Naive thymus-derived CD8-positive, alpha-beta T cell (primary cell): ENCODE results near the gene CSMD2. TPM values are rescaled to one million over a fixed set of nuclear protein-coding genes. Genes with fewer than 3 reads are reported as not detected.

Experiments
- ATAC-seq, 2 donors: fragments of 150-1000 bp; cut with Tn5 transposase in 1 of 2; sonication (Bioruptor Pico), chemical (Tn5 transposase) in 1 of 2; 1 replicate in 1 of 2; 2 replicates in 1 of 2; pipeline ENCODE4 v1.10.0; 2021; ENCODE audit warnings: mild to moderate bottlenecking in 2 of 2, moderate library complexity in 2 of 2
- POLR2A ChIA-PET: fragments of 350-600 bp; sonication (Branson Sonifier 250); formaldehyde crosslinking; loops from one replicate; lab custom pipeline; 2021; ENCODE audit warnings: antibody characterized with exemption; lab: Charles Lee
- DNase-seq, 10 donors: peaks; one replicate each; pipeline versions ENCODE4 v3.0.0 to v3.0.0-alpha.2; 2020 to 2022
- H3K27ac Mint-ChIP-seq, 10 donors: one replicate each; pipeline ENCODE4 v1.8.0; 2020 to 2022; ENCODE audit warnings: mild to moderate bottlenecking in 10 of 10, mixed read lengths in 10 of 10, moderate library complexity in 4 of 10, inconsistent platforms in 1 of 10
- H3K27me3 Mint-ChIP-seq, 5 donors: one replicate each; pipeline ENCODE4 v1.8.0; 2021 to 2022; ENCODE audit warnings: mixed read lengths in 5 of 5
- H3K36me3 Mint-ChIP-seq, 3 donors: one replicate each; pipeline ENCODE4 v1.8.0; 2020 to 2022; ENCODE audit warnings: mixed read lengths in 3 of 3, mild to moderate bottlenecking in 2 of 3, inconsistent platforms in 1 of 3
- H3K4me1 Mint-ChIP-seq, 4 donors: one replicate each; pipeline ENCODE4 v1.8.0; 2021 to 2022; ENCODE audit warnings: mixed read lengths in 4 of 4
- H3K4me3 Mint-ChIP-seq, 10 donors: one replicate each; pipeline ENCODE4 v1.8.0; 2020 to 2022; ENCODE audit warnings: mild to moderate bottlenecking in 10 of 10, mixed read lengths in 10 of 10, moderate library complexity in 6 of 10, inconsistent platforms in 1 of 10
- H3K9me3 Mint-ChIP-seq, 9 donors: one replicate each; pipeline ENCODE4 v1.8.0; 2020 to 2022; ENCODE audit warnings: mixed read lengths in 9 of 9, mild to moderate bottlenecking in 3 of 9, inconsistent platforms in 1 of 9, moderate library complexity in 1 of 9
- polyA plus RNA-seq, 3 donors: library from polyadenylated mRNA; unstranded; fragments of 300-500 nt; fragmentation: Illumina TruSeq; gene quantifications; one replicate each; pipeline ENCODE4 v1.2.3, GENCODE V29; 2021
- total RNA-seq, 8 experiments: library from RNA in 2 of 8; stranded (reverse) in 2 of 8; gene quantifications; one replicate each; pipeline ENCODE4 v1.2.3 and lab custom pipeline; 2021 to 2026

CSMD2 gene
- total and polyA plus RNA-seq, 5 experiments from 2014 or later: not detected

DNA sequence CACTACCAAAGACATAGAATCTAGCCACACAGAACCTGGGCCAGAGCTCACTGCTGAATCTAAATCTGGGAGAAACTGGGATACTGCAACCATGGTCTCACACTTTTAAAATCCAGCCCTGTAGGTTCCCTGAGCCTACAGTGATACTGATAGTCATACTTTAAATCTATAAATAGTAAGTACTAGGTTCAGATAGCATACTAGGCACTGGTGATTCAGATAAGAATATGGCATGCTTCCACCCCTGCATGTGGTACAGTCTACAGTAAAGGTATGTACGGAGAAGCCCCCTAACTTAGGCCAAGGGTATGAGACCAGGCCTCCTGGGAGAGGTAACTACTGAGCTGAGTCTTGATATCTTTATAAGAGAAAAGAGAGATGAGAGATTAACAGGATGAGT lies 494.5 kb downstream of the CSMD2 start:
- H3K27me3 Mint-ChIP-seq: peaks cover 16 to 61% (median 26%) of the 10 kb centered on the region in 5 donors

DNA sequence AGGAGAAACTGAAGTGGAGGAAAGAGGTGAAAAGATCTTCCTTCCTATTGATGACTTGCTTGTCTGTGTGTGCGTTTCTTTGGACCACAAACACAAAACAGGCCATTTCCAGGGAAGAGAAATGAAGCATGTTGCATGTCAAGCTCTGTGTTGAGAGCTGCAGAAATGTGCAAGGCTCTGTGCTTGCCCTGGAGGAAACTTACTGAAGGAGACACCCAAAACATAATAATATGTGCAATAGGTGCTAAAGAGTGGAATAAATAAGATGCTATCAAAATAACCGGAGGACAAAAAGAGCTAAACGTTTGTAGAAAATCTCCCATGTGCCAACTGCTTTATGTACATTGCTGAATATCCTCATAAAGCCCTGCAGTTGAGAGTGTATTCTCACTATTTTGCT lies 496.3 kb downstream of the CSMD2 start:
- POLR2A ChIA-PET: no interaction called here
- no peak for DNase-seq
- ATAC-seq: no peak
- no peaks in the 10 kb centered on the region for H3K4me1 Mint-ChIP-seq
- no peak overlapping the region for H3K4me3 Mint-ChIP-seq
- peaks cover 16 to 65% (median 27%) of the 10 kb centered on the region in 5 donors for H3K27me3 Mint-ChIP-seq
- H3K27ac Mint-ChIP-seq: no peak overlapping the region
- peaks cover 0 to 13% (median 4%) of the 10 kb centered on the region in 9 donors for H3K9me3 Mint-ChIP-seq
- no peaks in the 10 kb centered on the region for H3K36me3 Mint-ChIP-seq

More for the DNA sequence above, 494.5 kb downstream of the CSMD2 start:
- DNase-seq (no peak), ATAC-seq (no peak)
- no peak overlapping the region for H3K27ac Mint-ChIP-seq
- no peak overlapping the region for H3K4me3 Mint-ChIP-seq
- no peaks in the 10 kb centered on the region for H3K36me3 Mint-ChIP-seq
- H3K9me3 Mint-ChIP-seq: peaks cover 0 to 15% (median 8%) of the 10 kb centered on the region in 9 donors
- POLR2A ChIA-PET: no interaction called here
- no peaks in the 10 kb centered on the region for H3K4me1 Mint-ChIP-seq

DNA sequence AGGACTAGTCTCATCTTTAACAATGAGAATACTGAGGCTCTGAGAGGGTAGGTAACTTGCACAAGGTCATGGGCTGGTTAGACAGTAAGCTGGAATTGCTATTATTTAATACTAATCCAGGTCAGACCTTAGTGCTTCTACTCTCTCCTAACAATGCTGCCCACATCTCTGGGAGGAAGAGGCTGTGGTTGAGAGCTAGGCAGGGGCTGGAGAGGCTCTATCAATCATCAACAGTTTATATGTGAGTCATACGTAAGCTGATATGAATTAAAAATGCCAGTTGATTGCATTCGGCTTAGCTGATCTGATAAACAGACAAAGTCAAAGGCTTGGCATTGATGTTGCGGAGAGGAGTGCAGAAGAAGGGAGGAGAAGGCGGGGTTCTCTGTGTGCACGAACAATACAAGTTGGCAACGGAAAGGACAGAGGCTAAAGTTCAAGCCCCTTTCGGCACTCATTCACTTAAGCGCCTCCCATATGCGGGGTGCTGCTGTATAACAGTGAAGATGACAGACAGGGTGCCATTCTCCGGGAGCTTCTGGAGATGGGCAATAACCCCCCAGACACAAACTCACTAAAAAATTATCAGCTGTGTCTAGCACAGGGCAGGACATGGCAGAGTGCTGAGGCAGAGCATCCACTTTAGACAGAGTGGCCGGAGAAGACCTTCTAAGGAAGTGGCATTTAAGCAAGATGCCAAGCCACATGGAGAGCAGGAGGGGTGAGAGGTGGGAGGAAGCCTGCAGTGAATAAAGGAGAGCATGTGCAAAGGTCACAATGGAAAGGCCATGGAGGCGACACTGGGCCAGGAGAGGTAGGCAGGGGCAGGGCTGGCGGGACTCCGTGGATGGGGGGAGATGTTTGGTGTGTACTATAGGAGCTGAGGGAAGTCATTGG lies 497.4 kb downstream of the CSMD2 start:
- Mint-ChIP-seq H3K9me3 (peaks cover 0 to 6% (median 0%) of the 10 kb centered on the region in 9 donors), H3K4me1 (no peaks in the 10 kb centered on the region), H3K27ac (no peak overlapping the region), H3K27me3 (peaks cover 18 to 57% (median 22%) of the 10 kb centered on the region in 5 donors), H3K4me3 (no peak overlapping the region), H3K36me3 (no peaks in the 10 kb centered on the region)
- no peak for ATAC-seq
- POLR2A ChIA-PET: no interaction called here
- no peak for DNase-seq

DNA sequence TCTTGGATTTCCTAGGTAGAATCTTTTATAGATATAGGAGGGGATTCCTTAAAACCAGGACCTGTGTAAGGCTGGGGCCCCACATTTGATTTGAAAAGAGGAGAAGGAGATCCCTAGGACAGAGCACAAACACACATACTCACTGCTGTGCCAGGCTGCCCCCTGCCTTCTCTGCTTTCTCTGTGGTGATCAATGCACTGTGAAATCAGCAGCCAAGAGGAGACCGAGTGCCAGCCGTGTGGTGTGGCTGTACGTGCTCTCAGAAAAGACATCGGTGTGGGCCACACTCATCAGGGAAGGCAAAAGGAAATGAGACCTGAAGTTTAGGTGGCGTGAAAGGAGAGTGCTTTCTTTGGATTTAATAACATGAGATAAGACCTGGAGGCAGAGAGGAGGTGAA lies 498.4 kb downstream of the CSMD2 start:
- POLR2A ChIA-PET: no interaction called here
- Mint-ChIP-seq H3K36me3 (no peaks in the 10 kb centered on the region), H3K9me3 (peaks cover 0 to 6% (median 0%) of the 10 kb centered on the region in 9 donors), H3K27me3 (peaks cover 20 to 57% (median 22%) of the 10 kb centered on the region in 5 donors), H3K4me3 (no peak overlapping the region), H3K27ac (no peak overlapping the region), H3K4me1 (no peaks in the 10 kb centered on the region)
- DNase-seq: no peak
- ATAC-seq: no peak

DNA sequence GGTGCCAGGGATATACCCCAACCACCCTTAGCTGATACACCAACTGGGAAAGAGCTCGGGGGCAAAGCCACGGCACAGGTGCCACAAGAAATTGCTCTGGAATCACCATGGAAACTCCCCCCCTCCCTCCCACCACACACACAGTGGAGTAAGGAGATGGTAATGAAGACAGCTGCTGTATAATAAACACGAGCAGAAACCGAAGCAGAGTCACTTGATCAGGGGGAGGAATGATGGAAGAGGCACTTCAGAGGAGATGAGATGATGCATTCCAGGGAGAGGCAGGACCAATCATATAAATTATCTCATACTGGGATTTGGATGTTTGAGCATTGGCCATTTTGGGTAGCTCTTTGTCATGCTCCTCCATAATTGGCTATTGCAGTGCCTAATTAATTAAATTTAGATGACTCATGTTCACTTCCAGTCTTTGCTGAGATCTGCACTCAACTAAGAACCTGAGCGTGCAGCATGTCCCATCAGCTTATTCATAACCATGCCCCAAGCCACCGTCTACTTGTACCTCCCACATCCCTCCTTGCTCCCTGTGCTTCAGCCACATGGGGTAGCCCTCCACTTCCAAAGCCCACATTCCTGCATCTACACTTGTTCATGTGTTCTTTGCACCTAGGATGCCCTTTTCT lies 503.1 kb downstream of the CSMD2 start:
- POLR2A ChIA-PET: no interaction called here
- no peak overlapping the region for H3K4me3 Mint-ChIP-seq
- peaks cover 10 to 18% (median 11%) of the 10 kb centered on the region in 5 donors for H3K27me3 Mint-ChIP-seq
- ATAC-seq (no peak), DNase-seq (no peak)
- H3K27ac Mint-ChIP-seq: no peak overlapping the region
- no peaks in the 10 kb centered on the region for H3K4me1 Mint-ChIP-seq
- H3K36me3 Mint-ChIP-seq: no peaks in the 10 kb centered on the region
- no peaks in the 10 kb centered on the region for H3K9me3 Mint-ChIP-seq

DNA sequence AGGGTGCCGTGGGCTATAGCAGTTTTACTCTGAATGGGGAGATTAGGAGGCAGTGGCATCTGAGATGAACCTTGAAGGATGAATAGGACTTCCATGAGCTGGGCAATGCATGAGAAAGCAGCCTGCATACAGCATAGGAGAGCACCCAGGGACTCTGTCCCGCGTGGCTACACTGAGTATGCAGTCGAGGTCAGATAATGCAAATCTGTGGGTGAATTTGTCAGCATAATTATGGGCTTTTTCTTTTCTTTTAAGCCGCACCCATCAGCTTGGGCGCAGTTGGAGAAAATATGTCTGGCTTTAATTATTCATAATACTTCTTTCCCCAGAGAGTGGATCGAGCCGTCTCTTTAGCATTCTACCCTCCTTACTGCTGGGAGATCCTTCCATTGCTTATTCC lies 504.1 kb downstream of the CSMD2 start:
- H3K4me3 Mint-ChIP-seq: no peak overlapping the region
- no peak overlapping the region for H3K27ac Mint-ChIP-seq
- no peak for DNase-seq
- no peaks in the 10 kb centered on the region for H3K9me3 Mint-ChIP-seq
- peaks cover 4 to 9% (median 7%) of the 10 kb centered on the region in 5 donors for H3K27me3 Mint-ChIP-seq
- no peaks in the 10 kb centered on the region for H3K4me1 Mint-ChIP-seq
- H3K36me3 Mint-ChIP-seq: no peaks in the 10 kb centered on the region
- ATAC-seq: no peak
- POLR2A ChIA-PET: no interaction called here

DNA sequence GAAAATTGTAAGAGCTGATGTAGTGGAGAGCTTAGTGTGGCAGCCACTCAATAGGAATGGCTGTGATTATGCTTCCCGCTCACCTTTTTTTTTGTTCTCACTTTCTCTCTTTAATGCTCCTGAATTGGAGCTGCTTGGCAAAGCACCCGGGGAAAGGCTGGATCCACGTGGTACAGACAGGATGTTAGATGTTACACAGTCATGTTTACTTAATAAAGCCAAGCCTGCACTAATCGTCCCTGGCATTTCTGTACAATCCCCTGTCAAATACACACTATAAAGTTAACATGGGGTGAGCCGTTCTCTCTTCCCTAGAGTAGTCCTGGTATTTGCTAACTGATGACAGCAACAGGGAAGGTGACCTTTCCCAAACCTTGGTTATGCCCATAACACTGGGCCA lies 504.8 kb downstream of the CSMD2 start:
- no peak overlapping the region for H3K4me3 Mint-ChIP-seq
- H3K4me1 Mint-ChIP-seq: no peaks in the 10 kb centered on the region
- H3K9me3 Mint-ChIP-seq: no peaks in the 10 kb centered on the region
- H3K27ac Mint-ChIP-seq: no peak overlapping the region
- no peaks in the 10 kb centered on the region for H3K36me3 Mint-ChIP-seq
- no peak for DNase-seq
- POLR2A ChIA-PET: no interaction called here
- ATAC-seq: no peak
- peaks cover 0 to 5% (median 3%) of the 10 kb centered on the region in 5 donors for H3K27me3 Mint-ChIP-seq

DNA sequence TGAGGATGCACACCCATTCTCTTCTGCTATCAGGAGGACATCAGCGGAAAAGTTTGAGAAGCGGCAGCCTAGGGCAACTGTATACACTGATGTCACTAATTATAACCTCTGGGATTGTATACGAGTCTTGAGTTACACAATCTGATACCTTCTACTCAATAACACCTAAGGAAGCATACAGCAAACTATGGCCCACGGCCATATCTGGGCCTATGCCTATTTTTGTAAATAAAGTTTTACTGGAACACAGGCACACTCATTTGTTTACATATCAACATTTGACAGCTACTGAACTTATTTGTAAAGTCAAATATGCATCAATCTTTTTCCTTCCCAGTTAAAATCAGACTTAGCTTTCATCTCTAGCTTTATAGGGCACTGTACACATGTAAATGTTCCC lies 505.4 kb downstream of the CSMD2 start:
- Mint-ChIP-seq H3K9me3 (no peaks in the 10 kb centered on the region), H3K4me3 (no peak overlapping the region), H3K36me3 (no peaks in the 10 kb centered on the region), H3K27me3 (peaks cover 0 to 3% (median 2%) of the 10 kb centered on the region in 5 donors), H3K4me1 (no peaks in the 10 kb centered on the region), H3K27ac (no peak overlapping the region)
- POLR2A ChIA-PET: no interaction called here
- DNase-seq (no peak), ATAC-seq (no peak)

DNA sequence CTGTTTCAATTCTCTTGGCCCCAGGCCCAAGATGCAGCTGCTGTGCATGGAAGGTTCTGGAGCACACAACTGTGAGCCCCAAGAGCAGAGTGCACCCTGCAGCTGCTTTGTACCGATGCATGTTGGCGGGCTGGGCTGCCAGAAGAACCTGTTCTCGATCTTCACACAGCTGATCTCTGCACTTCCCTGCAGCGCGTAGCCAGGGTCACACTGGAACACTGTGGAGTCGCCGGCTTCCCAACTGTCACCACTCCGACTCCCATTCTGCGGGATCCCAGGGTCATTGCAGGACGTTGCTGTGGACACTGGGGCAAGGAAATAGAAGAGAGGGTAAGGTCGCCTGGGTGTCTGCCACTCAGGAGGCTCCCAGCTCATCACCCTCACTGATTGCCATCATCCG lies 507.2 kb downstream of the CSMD2 start:
- POLR2A ChIA-PET: no interaction called here
- Mint-ChIP-seq H3K27me3 (peaks cover 0 to 6% (median 2%) of the 10 kb centered on the region in 5 donors), H3K4me3 (no peak overlapping the region), H3K36me3 (no peaks in the 10 kb centered on the region), H3K27ac (no peak overlapping the region), H3K9me3 (no peaks in the 10 kb centered on the region), H3K4me1 (no peaks in the 10 kb centered on the region)
- no peak for DNase-seq
- no peak for ATAC-seq

DNA sequence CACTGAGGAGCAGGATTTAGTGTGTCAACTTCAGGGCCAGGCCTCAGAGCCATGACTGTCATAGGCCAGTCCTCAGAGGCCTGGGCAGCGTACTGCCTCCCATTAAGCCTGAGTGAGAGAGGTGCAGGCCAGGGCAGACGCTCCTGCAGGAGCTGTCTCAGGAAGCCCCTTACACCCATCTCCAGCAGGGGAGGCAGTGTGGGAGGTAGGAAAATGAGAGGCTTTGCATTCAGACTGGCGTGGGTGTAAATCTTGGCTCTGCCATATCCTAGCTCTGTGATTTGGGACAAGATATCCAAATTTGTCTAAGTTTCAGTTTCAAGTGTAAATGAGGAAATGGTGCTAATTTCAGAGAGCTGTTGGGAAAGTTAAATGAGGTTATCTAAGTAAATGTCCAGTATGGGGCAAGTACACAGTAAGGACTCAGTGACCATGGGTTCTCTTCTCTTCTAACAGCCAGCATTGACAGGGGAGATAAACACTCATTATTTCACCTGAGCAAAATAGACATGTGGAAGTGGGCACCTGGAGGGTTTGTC lies 508.5 kb downstream of the CSMD2 start:
- no peak for DNase-seq
- no peaks in the 10 kb centered on the region for H3K36me3 Mint-ChIP-seq
- POLR2A ChIA-PET: no interaction called here
- H3K4me1 Mint-ChIP-seq: no peaks in the 10 kb centered on the region
- H3K4me3 Mint-ChIP-seq: no peak overlapping the region
- no peak for ATAC-seq
- no peaks in the 10 kb centered on the region for H3K9me3 Mint-ChIP-seq
- no peak overlapping the region for H3K27ac Mint-ChIP-seq
- H3K27me3 Mint-ChIP-seq: peaks cover 0 to 6% (median 0%) of the 10 kb centered on the region in 5 donors

DNA sequence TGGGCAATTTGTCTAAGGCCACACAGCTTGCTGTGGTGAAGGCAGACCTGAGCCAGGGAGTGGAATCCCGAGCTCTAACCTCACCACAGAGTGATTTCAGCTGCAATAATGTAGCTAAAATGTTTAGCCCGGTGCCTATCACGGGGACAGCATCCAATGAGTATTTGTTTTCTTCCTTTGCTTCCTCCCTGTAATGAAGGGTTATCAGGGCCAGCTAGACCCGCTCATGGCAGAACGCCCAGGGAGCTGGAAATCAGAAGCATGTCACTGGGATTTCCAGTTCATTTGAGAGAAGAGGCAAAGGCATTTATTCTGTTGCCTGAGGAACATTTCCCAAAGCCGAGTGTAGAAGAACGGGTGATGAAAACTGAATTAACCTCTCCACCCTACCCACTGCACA lies 509.5 kb downstream of the CSMD2 start:
- ATAC-seq: no peak
- H3K9me3 Mint-ChIP-seq: no peaks in the 10 kb centered on the region
- H3K4me1 Mint-ChIP-seq: no peaks in the 10 kb centered on the region
- peaks cover 0 to 6% (median 0%) of the 10 kb centered on the region in 5 donors for H3K27me3 Mint-ChIP-seq
- no peak overlapping the region for H3K27ac Mint-ChIP-seq
- H3K4me3 Mint-ChIP-seq: no peak overlapping the region
- POLR2A ChIA-PET: no interaction called here
- no peaks in the 10 kb centered on the region for H3K36me3 Mint-ChIP-seq
- DNase-seq: no peak

DNA sequence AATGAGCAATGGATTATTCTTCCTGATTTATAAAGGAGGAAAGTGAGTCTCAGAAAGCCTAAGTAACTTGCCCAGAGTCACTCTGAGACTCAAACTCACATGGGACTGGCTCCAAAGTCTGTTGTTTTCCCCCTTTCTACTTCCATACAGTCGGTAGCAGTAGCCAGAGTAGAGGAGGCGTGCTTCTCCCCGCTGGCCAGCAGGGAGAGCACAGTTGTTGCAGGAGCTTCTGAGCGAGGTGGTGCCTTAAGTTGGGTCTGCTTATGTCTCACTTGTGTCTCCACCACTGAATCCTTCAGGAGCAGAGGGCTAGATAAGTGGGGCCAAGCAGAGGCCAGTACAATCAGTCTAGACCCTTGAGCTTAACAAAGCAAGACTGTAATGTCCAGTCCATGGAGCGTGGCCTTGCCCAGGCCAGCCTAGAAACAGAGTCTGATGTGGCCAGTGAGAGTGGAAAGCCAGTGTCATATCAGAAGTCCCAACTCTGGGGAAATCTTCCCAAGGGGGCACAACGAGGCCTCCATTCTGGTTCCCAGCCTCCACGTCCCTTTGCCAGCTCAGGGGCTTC lies 510.7 kb downstream of the CSMD2 start:
- POLR2A ChIA-PET: no interaction called here
- Mint-ChIP-seq H3K4me3 (no peak overlapping the region), H3K27ac (no peak overlapping the region), H3K4me1 (no peaks in the 10 kb centered on the region), H3K27me3 (peaks cover 0 to 6% (median 0%) of the 10 kb centered on the region in 5 donors), H3K36me3 (no peaks in the 10 kb centered on the region), H3K9me3 (no peaks in the 10 kb centered on the region)
- ATAC-seq (no peak), DNase-seq (no peak)

DNA sequence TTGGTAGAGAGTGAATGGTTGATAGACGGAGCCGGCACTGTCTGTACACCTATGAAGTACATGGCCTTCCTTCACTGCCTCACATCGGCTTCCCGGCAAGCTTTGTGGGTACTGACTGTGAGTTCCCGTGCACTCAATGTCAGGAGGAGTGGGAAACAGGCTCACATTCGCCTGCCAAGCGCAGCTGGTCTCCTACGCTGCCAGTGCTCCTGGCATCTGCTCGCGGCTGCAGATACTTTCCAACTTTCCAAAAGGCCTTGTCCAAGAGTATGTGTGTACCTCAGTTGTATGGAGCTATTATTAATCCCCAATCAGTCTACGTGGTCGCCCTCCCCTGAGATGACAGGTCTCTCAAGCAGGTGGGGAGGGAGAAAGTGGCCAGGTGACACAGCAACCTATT lies 511.8 kb downstream of the CSMD2 start:
- Mint-ChIP-seq H3K4me3 (no peak overlapping the region), H3K4me1 (no peaks in the 10 kb centered on the region), H3K27ac (no peak overlapping the region), H3K9me3 (no peaks in the 10 kb centered on the region), H3K36me3 (no peaks in the 10 kb centered on the region), H3K27me3 (peaks cover 0 to 6% (median 0%) of the 10 kb centered on the region in 5 donors)
- POLR2A ChIA-PET: no interaction called here
- ATAC-seq: no peak
- DNase-seq: no peak
